Activated T-cell treated with anti-CD3 and anti-CD28 coated beads, Interleukin-2, amount 50 U/mL, for 72 hours (primary cell): ENCODE data around the gene PARD3. TPM values are rescaled to one million over a fixed set of nuclear protein-coding genes. Genes with fewer than 3 reads are reported as not detected.

ENCODE experiments used
- ATAC-seq, 2 donors: fragments of 150-1000 bp; cut with Tn5 transposase; replicated peaks in 1 of 2; 2 replicates each; pipeline ENCODE4 v1.10.0; 2021; ENCODE audit warnings: moderate library complexity in 2 of 2, mild to moderate bottlenecking in 1 of 2
- DNase-seq, 2 donors: peaks; one replicate each; pipeline ENCODE4 v3.0.0; 2021 to 2022; ENCODE audit warnings: mixed read lengths in 1 of 2
- H3K27ac Mint-ChIP-seq: one replicate; pipeline ENCODE4 v1.8.0; 2022; ENCODE audit warnings: mild to moderate bottlenecking, moderate library complexity, mixed read lengths
- H3K27me3 Mint-ChIP-seq: one replicate; pipeline ENCODE4 v1.8.0; 2022; ENCODE audit warnings: low read depth, mixed read lengths
- H3K36me3 Mint-ChIP-seq, 2 donors: one replicate each; pipeline ENCODE4 v1.8.0; 2022; ENCODE audit warnings: mixed read lengths in 2 of 2, mild to moderate bottlenecking in 1 of 2; ENCODE audit not compliant: insufficient read depth in 2 of 2
- H3K4me1 Mint-ChIP-seq: one replicate; pipeline ENCODE4 v1.8.0; 2022; ENCODE audit warnings: low read depth, mixed read lengths
- H3K4me3 Mint-ChIP-seq, 2 donors: one replicate each; pipeline ENCODE4 v1.8.0; 2022; ENCODE audit warnings: mild to moderate bottlenecking in 2 of 2, mixed read lengths in 2 of 2, moderate library complexity in 2 of 2
- H3K9me3 Mint-ChIP-seq, 2 donors: one replicate each; pipeline ENCODE4 v1.8.0; 2022; ENCODE audit warnings: mixed read lengths in 2 of 2
- total RNA-seq, 2 donors: library from RNA; stranded (reverse); gene quantifications; one replicate each; pipeline ENCODE4 v1.2.3, GENCODE V29; 2022

Gene PARD3
- total RNA-seq, 2 donors from 2014 or later, result 2.3 to 3.7 TPM

GRCh38 chr10:34155812-34156211, 659.3 kb downstream of the PARD3 start:
- Mint-ChIP-seq H3K9me3 (no peaks in the 10 kb centered on the region), H3K4me3 (no peak overlapping the region), H3K36me3 (no peaks in the 10 kb centered on the region), H3K4me1 (no peaks in the 10 kb centered on the region), H3K27me3 (peaks cover 13% of the 10 kb centered on the region), H3K27ac (no peak overlapping the region)
- no peak for ATAC-seq
- DNase-seq, result no peak

GRCh38 chr10:34154383-34154900, 660.7 kb downstream of the PARD3 start:
- Mint-ChIP-seq H3K27ac (no peak overlapping the region), H3K9me3 (no peaks in the 10 kb centered on the region), H3K4me1 (no peaks in the 10 kb centered on the region), H3K4me3 (no peak overlapping the region), H3K27me3 (peaks cover 14% of the 10 kb centered on the region), H3K36me3 (no peaks in the 10 kb centered on the region)
- DNase-seq (no peak), ATAC-seq (no peak)

GRCh38 chr10:34153663-34154382, 661.3 kb downstream of the PARD3 start:
- Mint-ChIP-seq H3K4me3 (no peak overlapping the region), H3K4me1 (no peaks in the 10 kb centered on the region), H3K9me3 (no peaks in the 10 kb centered on the region), H3K27ac (no peak overlapping the region), H3K27me3 (peaks cover 14% of the 10 kb centered on the region), H3K36me3 (no peaks in the 10 kb centered on the region)
- no peak for DNase-seq
- no peak for ATAC-seq

GRCh38 chr10:34152434-34152833, 662.7 kb downstream of the PARD3 start:
- no peaks in the 10 kb centered on the region for H3K4me1 Mint-ChIP-seq
- H3K9me3 Mint-ChIP-seq, result no peaks in the 10 kb centered on the region
- no peak overlapping the region for H3K4me3 Mint-ChIP-seq
- no peak for ATAC-seq
- no peaks in the 10 kb centered on the region for H3K36me3 Mint-ChIP-seq
- H3K27ac Mint-ChIP-seq, result no peak overlapping the region
- DNase-seq, result no peak
- H3K27me3 Mint-ChIP-seq, result peaks cover 16% of the 10 kb centered on the region

- DNase-seq (no peak), ATAC-seq (no peak)
- peaks cover 12% of the 10 kb centered on the region for H3K27me3 Mint-ChIP-seq
- H3K27ac Mint-ChIP-seq, result no peak overlapping the region
- no peaks in the 10 kb centered on the region for H3K4me1 Mint-ChIP-seq
- no peaks in the 10 kb centered on the region for H3K9me3 Mint-ChIP-seq
- no peak overlapping the region for H3K4me3 Mint-ChIP-seq
- no peaks in the 10 kb centered on the region for H3K36me3 Mint-ChIP-seq
These were observed 663.2 kb downstream of the PARD3 start for GRCh38 chr10:34151931-34152330.

- no peaks in the 10 kb centered on the region for H3K9me3 Mint-ChIP-seq
- H3K27me3 Mint-ChIP-seq, result peaks cover 15% of the 10 kb centered on the region
- no peak overlapping the region for H3K4me3 Mint-ChIP-seq
- no peaks in the 10 kb centered on the region for H3K4me1 Mint-ChIP-seq
- H3K36me3 Mint-ChIP-seq, result no peaks in the 10 kb centered on the region
- H3K27ac Mint-ChIP-seq, result no peak overlapping the region
- ATAC-seq, result no peak
- no peak for DNase-seq
These were observed 663.6 kb downstream of the PARD3 start for GRCh38 chr10:34151481-34151880.

GRCh38 chr10:34150103-34150502, 665.0 kb downstream of the PARD3 start:
- no peak overlapping the region for H3K4me3 Mint-ChIP-seq
- no peaks in the 10 kb centered on the region for H3K36me3 Mint-ChIP-seq
- H3K27ac Mint-ChIP-seq, result no peak overlapping the region
- H3K27me3 Mint-ChIP-seq, result peaks cover 18% of the 10 kb centered on the region
- peaks cover 0 to 2% of the 10 kb centered on the region in 2 donors for H3K9me3 Mint-ChIP-seq
- DNase-seq (no peak), ATAC-seq (no peak)
- no peaks in the 10 kb centered on the region for H3K4me1 Mint-ChIP-seq

- H3K36me3 Mint-ChIP-seq, result no peaks in the 10 kb centered on the region
- H3K4me3 Mint-ChIP-seq, result no peak overlapping the region
- DNase-seq (no peak), ATAC-seq (no peak)
- H3K9me3 Mint-ChIP-seq, result peaks cover 0 to 2% of the 10 kb centered on the region in 2 donors
- no peaks in the 10 kb centered on the region for H3K4me1 Mint-ChIP-seq
- H3K27me3 Mint-ChIP-seq, result peaks cover 18% of the 10 kb centered on the region
- no peak overlapping the region for H3K27ac Mint-ChIP-seq
These were observed 666.8 kb downstream of the PARD3 start for GRCh38 chr10:34148305-34148657.

- no peak overlapping the region for H3K27ac Mint-ChIP-seq
- ATAC-seq, result no peak
- H3K27me3 Mint-ChIP-seq, result peaks cover 18% of the 10 kb centered on the region
These were observed 667.3 kb downstream of the PARD3 start for GRCh38 chr10:34147641-34148304.

GRCh38 chr10:34145715-34146114, 669.4 kb downstream of the PARD3 start:
- no peaks in the 10 kb centered on the region for H3K4me1 Mint-ChIP-seq
- no peak for DNase-seq
- H3K27ac Mint-ChIP-seq, result no peak overlapping the region
- peaks cover 12% of the 10 kb centered on the region for H3K27me3 Mint-ChIP-seq
- H3K4me3 Mint-ChIP-seq, result no peak overlapping the region
- no peaks in the 10 kb centered on the region for H3K36me3 Mint-ChIP-seq
- no peak for ATAC-seq
- peaks cover 0 to 2% of the 10 kb centered on the region in 2 donors for H3K9me3 Mint-ChIP-seq

More at GRCh38 chr10:34147641-34148304, 667.3 kb downstream of the PARD3 start:
- H3K4me3 Mint-ChIP-seq, result no peak overlapping the region
- H3K4me1 Mint-ChIP-seq, result no peaks in the 10 kb centered on the region
- H3K36me3 Mint-ChIP-seq, result no peaks in the 10 kb centered on the region
- peaks cover 0 to 2% of the 10 kb centered on the region in 2 donors for H3K9me3 Mint-ChIP-seq
- DNase-seq, result no peak

- H3K27ac Mint-ChIP-seq, result no peak overlapping the region
- H3K4me1 Mint-ChIP-seq, result no peaks in the 10 kb centered on the region
- peaks cover 0 to 2% of the 10 kb centered on the region in 2 donors for H3K9me3 Mint-ChIP-seq
- H3K4me3 Mint-ChIP-seq, result no peak overlapping the region
- no peaks in the 10 kb centered on the region for H3K36me3 Mint-ChIP-seq
- peaks cover 18% of the 10 kb centered on the region for H3K27me3 Mint-ChIP-seq
- DNase-seq, result no peak
- ATAC-seq, result no peak
These were observed 671.6 kb downstream of the PARD3 start for GRCh38 chr10:34143466-34143865.

GRCh38 chr10:34141032-34141680, 673.9 kb downstream of the PARD3 start:
- ATAC-seq, result no peak
- H3K4me3 Mint-ChIP-seq, result no peak overlapping the region
- peaks cover 0 to 2% of the 10 kb centered on the region in 2 donors for H3K9me3 Mint-ChIP-seq
- H3K36me3 Mint-ChIP-seq, result no peaks in the 10 kb centered on the region
- no peak for DNase-seq
- H3K27me3 Mint-ChIP-seq, result peaks cover 14% of the 10 kb centered on the region
- H3K27ac Mint-ChIP-seq, result no peak overlapping the region
- H3K4me1 Mint-ChIP-seq, result no peaks in the 10 kb centered on the region

- no peak overlapping the region for H3K4me3 Mint-ChIP-seq
- no peak overlapping the region for H3K27ac Mint-ChIP-seq
- H3K9me3 Mint-ChIP-seq, result no peaks in the 10 kb centered on the region
- peaks cover 19% of the 10 kb centered on the region for H3K27me3 Mint-ChIP-seq
- H3K4me1 Mint-ChIP-seq, result no peaks in the 10 kb centered on the region
- DNase-seq (no peak), ATAC-seq (no peak)
- H3K36me3 Mint-ChIP-seq, result no peaks in the 10 kb centered on the region
These were observed 675.5 kb downstream of the PARD3 start for GRCh38 chr10:34139559-34139958.
